Astrocyte of the hippocampus (primary cell): ENCODE results near the gene HIBCH.
"Not testable (repeated sequence)": the region's sequence is repeated elsewhere in the genome, so short reads cannot be mapped to it uniquely, and the experiment has no call there.

Source experiments
- DNase-seq: peaks from one replicate; pipeline ENCODE4 v3.0.0; 2011; ENCODE audit warnings: low read depth, low spot score

The HIBCH gene

GRCh38 chr2:190157613-190158528 lies 161.8 kb downstream of the HIBCH start:
- DNase-seq = not testable (repeated sequence)

GRCh38 chr2:190156530-190157212 lies 163.0 kb downstream of the HIBCH start:
- no peak for DNase-seq
